NCI-H187 treated with DMSO at 0.1 percent for 48 hours (cell line): ENCODE data around the gene GRIP2.

ENCODE experiments used
- DNase-seq: peaks from one replicate; lab custom pipeline; 2025; lab: John Stamatoyannopoulos, UW

GRIP2 gene

DNA sequence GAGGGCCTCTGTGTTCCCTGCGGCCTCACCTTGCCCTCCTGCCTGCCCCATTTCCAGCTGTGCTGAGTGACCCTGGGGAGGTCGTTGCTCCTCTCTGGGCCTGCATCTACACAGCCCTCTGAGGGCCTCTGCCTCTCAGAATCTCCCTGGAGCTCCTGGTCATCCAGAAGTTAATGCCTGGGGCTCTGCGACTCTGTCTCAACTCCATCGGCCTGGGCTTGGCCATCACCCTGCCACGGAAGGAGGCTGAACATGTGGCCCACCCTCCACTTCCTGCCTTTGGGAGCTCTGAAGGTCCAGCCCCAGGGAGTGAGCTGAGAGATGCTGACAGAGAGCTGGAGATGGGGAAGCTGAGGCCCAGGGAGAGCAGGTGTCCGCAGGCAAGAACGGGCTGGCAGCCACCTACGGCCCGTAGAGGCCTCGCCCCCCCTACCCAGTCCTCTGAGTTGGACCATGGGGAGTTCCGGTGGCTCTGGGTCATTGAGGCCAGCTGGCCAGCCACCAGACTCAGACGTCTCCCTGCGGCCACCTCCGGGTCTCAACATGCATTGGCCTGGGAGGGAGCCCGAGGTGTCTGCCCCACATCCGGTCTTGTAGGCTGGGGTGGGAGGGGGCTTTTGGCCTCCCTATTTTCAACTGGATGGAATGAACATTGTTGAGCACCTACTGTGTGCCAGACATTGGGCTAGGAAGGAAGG lies 34.2 kb downstream of the GRIP2 start:
- no peak for DNase-seq

DNA sequence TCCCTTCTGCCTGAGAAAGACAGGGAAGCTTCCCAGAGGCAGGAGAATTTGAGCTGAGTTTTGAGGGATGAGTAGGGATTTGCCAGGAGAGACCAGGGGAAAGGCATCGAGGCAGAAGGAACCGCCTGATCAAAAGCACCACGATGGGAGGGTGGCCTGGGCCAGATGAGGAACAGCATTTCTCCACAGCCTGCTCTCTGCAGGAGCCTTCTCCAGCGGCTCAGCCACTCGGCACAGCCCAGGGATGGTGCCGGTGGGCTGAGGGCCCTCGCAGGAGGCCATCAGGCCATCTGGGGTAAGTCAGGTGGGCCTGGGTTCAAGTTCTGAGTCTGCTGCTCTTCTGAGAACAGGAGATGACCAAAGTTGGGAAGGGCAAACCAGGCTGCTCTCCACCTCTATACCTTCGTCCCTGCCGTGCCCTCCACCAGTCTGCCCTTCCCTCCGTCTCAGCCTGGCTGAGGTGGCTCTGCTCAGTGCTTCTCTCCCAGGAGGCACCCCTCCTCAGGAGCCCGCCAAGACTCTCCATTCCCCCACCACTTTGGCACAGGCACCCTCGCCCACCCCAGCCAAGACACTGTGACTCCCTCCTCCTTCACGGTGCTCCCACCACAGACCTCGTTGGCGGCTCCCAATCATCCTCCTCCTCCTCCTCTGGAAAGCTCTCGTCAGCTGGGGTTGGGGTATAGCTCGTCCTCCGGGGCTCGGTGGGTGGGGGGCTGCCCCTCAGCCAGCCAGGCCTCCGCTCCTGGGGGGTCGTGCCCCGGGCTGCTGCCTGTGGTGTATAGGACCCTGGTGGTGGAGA lies 34.9 kb downstream of the GRIP2 start:
- DNase-seq, result no peak

GRCh38 chr3:14503706-14504065 lies 36.5 kb downstream of the GRIP2 start:
- DNase-seq, result no peak

DNA sequence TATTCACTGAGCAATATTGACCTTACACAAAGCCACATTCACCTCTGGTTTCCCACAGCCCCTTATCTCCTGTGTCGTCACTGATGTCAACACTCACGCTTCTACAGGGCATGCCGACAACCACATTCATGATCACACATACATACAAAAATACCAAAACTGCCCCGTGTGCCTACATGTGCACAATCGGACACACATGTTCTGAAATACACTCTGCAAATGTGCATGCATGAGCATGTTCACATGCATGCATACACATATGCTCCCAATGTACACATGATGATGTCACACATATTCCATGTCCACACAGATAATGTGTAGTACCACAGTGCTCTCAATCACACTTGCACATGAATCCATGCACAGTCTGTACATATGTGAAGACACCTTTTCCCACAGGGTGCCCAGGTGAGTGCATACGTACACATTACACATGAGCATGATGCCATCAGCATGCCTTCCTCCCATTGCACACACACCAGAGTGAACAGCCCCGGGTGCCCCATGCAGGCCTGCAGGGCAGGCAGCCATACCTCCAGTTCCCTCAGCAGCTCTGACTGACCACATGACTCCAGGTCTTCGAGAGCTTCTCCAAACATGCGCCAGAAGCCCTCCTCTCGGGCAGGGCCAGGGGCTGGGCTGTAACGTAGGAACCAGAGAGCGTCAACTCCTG lies 37.0 kb downstream of the GRIP2 start:
- no peak for DNase-seq

DNA sequence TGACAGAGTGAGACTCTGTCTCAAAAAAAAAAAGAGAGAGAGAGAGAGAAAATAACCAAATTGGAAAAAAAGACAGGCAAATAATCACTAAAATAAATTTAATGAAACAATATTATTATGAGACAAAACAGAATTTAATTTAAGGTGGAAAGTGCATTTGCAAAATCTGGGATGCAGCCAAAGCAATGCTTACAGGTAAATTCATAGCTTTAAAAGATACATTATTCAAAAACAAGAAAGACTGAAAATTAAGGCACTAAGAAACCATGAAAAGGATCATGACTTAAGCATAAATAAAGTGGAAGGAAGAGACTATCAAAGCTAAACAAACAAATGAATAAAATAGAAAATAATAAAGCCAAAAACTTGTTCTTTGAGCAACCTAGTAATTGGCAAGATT lies 37.7 kb downstream of the GRIP2 start:
- no peak for DNase-seq

GRCh38 chr3:14497321-14497720 lies 42.8 kb downstream of the GRIP2 start:
- DNase-seq, result no peak

DNA sequence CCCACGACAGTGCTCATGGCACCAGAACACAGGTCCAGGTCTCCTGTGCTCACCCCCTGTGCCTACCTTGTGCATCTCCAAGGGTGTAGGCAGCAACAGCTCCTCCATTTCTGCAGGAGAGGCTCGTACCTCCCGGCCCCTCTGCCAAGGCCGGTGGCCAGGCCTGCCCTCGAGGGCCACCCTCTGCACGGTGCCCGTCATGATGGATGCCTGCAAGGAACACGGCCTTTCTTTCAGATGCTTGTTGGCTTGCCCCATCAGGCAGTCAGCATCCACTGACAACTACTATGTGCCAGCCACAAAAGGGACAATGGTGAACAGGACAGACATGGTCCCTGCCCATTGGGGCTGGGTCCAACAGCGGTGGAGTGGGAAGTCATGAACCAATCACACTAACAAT lies 43.8 kb downstream of the GRIP2 start:
- DNase-seq, result no peak

GRCh38 chr3:14494973-14495300 lies 45.2 kb downstream of the GRIP2 start:
- DNase-seq, result no peak

- DNase-seq, result no peak
Observed at GRCh38 chr3:14494279-14494972, 45.7 kb downstream of the GRIP2 start.

DNA sequence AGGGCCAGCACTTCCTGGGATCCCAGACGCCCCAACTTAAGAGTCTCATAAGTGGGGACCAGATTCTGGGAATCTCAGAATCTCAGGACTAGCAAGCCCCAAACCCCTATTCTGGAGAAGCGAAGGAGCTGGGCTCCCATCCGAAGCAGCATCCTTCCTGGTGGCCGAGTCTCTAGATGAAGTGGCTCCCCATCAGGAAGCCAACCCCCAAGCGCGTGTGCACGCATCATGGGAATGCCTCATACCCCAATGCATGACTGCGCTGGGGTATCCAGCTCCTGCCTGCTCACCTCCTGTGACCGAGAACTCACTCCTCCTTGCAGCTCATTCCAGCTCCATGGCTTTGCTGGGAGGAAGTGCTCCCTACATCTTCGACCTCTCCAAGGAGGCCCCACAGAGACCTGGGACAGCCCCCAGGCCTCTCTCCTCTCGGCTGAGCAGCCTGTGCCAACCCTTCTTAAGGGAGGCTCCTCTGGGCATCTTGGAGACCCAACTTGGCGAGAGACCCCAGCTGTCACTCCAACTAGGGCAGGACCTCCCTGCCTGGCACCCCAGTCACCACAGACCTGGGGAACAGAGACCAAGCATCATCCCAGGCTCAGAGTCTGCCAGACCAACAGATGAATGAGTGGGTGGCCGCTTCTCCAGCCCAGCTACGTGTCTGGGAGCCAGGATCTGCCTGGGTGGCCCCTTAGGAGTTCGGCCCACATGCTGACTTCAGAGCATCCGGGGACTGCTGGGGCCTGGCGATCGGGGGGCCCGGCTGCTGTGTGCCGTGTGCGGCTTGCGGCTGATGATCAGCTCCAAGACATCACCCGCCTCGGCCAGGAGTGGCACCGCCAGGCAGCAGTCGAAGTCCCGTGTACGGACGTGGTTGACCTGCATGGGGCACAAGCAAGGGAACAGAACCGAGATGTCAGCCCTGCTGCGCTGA lies 46.9 kb downstream of the GRIP2 start:
- no peak for DNase-seq

DNA sequence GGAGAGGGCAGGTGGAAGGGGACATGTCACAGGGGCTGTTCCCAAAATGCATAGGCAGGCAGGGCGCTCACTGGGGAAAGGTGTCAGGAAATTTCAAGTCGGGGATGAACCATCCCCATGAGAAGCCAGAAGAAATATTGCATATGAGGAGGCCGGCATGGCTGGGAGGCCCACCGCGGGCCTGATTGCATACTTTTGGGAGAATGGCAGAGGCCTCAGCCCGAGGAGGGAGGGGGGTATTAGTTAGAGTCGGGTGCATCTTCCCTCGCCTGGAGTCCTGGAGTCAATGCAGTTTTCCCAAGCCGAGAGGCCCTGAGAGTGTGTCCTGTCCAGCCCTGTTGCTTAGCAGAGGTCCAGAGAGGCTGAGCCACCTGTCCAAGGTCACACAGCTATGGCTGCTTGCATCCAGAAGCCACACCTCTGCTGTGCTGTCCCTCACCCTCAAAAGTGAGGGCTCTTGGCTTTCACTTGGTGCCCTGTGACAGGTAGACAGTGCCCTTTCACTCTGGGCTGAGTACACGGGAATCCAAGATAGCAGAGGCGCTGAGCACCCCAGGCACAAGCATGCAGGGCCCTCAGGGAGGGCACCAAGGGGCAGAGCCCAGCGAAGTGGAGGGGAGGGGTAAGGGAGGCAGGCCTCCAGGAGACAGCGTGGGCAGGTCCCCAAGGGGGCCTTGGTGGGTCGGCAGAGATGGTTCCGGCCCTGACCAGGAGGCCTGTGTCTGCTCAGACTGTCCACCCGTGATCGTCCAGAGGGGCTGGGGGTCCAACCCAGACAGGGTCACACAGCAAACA lies 48.5 kb downstream of the GRIP2 start:
- DNase-seq, result no peak

DNA sequence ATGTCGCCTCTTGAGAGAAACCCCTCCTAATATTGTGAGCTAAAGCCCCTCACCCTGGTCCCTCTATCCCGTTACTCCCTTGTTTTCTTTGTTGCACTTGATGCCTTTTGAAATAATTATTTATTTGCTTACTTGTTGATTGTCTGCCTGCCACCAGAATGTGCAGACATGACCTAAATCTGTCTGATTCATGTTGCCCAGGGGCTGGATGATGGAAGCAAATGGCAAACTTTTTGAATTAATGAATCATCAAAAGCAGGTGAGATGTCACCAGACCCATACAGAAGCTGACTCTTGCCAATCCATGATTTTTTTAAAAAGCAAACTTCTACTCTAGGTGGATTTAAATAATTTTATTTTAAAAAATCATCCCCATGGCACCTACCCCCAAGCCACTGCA lies 49.3 kb downstream of the GRIP2 start:
- no peak for DNase-seq

DNA sequence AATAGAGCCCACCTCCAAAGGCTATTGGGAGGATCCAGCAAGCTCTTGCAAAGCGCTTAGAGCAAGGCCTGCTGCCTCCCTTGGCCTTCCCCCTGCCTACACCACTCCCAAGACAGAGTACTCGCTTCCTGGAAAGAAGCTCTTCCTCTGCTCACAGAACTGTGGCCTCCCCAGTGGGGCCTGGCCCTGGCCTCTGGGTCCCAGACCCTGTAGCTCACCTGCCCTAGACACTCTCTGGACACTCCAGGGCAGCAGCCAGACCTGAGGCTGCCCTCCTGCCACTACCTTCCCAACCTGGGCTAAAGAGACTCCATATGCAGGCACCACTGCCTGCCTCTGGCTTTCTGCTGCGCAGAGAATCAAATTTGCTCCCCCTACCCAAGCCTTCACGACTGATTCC lies 49.9 kb downstream of the GRIP2 start:
- DNase-seq, result no peak

DNA sequence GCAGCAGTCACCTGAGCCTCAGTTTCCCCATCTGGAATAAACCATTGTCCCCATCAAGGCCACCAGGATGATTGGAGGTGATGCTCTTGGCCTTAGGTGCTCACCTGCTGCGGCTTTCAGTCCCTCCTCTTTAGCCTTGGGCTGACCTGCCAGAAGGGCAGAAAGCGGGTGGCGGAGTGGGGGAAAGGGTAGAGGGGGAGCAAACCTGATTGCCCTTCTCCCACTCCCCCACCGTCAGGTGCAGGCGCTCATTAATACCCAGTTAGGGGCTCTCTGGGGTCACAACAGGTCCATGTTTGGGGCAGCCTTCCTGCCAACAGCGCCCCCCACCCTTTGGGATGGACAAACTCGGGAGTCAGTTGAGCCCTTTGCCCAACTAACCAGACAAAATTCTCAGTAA lies 50.5 kb downstream of the GRIP2 start:
- DNase-seq, result no peak

DNA sequence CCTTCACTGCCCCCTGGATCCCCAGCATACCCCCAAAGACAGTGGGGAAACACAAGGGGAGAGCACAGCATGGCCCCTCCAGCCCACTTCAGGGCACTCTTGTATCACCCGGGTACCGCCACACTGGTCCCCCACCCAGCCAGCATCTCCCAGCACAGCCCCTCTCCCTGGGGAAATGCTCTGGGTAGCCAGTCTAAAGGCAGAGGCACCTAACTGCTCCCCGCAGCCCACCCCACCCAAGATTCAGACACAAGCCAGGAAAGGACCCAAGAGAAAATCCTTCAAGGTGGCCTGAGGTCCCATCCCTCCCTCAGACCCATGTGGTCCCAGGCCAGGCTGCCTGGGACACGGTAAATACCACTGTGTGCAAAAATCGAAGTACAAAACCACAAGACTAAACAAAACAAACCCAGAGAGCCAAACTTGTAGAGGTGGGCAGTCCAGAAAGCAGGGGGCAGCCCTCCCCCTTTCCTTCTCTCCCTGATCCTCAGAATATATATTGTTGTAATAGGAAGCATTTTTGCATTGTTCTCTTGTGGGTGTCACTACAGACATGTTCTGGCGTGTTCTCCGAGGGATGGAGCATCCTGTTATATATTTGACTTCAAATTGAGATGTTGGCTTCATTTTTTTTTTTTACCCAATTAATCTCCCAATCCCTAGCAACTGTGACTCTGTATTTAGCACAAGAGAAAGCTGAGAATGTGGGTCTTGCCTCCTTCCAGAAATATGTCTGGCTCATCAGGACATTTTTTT lies 51.7 kb downstream of the GRIP2 start:
- DNase-seq, result no peak

GRCh38 chr3:14487821-14488220 lies 52.3 kb downstream of the GRIP2 start:
- DNase-seq, result no peak

- no peak for DNase-seq
Observed at GRCh38 chr3:14487086-14487485, 53.1 kb downstream of the GRIP2 start.

DNA sequence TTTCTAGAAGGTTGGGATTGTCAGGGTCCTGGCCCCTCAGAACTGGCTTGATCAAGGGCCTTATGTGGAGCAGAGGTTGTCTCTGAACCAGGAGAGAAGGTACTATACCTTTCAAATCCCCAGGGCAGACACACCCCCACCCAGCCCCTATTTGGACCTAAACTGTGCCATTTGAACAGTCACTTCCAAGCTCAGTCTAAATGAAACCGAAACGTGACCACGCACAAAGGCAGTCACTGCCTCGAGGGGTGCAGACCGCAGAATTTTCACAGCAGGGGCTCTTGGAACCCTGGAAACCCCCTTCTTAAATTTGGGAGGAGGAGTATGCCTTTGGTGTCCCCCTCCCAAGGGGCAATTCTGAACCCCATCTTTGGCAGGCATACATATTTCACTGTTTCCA lies 53.7 kb downstream of the GRIP2 start:
- no peak for DNase-seq

DNA sequence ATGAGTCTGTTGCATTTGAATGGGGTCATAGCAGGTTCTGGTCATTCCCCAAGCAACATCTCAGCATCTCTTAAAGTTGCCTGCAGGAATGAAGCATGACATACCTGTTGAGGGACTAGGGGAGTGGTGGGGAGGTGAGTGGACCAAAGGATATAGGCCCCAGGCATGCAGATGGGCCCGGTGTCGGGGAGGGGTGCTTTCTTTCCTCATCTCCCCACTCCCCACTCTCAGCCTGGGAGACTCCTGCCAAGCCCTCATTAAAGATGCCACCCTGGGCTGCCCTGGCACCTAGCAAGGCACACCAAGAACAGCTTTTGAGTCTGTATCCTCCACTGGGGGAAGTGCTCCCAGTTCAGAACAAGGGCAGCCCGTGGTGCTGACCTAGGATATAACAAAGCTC lies 54.2 kb downstream of the GRIP2 start:
- DNase-seq, result no peak

- no peak for DNase-seq
Observed at GRCh38 chr3:14484741-14485140, 55.4 kb downstream of the GRIP2 start.
